CD14-positive monocyte (primary cell): ENCODE data around the gene LIMCH1. TPM values are rescaled to one million over a fixed set of nuclear protein-coding genes. Genes with fewer than 3 reads are reported as not detected.

Source experiments
- DNase-seq, 3 donors: peaks; one replicate each; pipeline ENCODE4 v3.0.0-alpha.2; 2011 to 2022
- H2AFZ ChIP-seq: 2 replicates; pipeline ENCODE4 v1.6.0; 2012; ENCODE audit warnings: mild to moderate bottlenecking, low read depth, low read length, inconsistent platforms; ENCODE audit not compliant: insufficient read depth, poor library complexity, severe bottlenecking
- H3K27ac ChIP-seq, 2 donors: 1 replicate in 1 of 2; 2 replicates in 1 of 2; pipeline ENCODE4 v1.5.1; 2012 to 2013; ENCODE audit warnings: low read length in 2 of 2, control low read depth in 1 of 2, inconsistent platforms in 1 of 2, low read depth in 1 of 2, mild to moderate bottlenecking in 1 of 2
- H3K27me3 ChIP-seq, 2 donors: one replicate each; pipeline versions ENCODE4 v1.6.0 to v1.6.1; 2011 to 2013; ENCODE audit warnings: low read length in 2 of 2; ENCODE audit not compliant: control insufficient read depth in 2 of 2, insufficient read depth in 2 of 2
- H3K36me3 ChIP-seq, 2 donors: replicated peaks in 1 of 2; 1 replicate in 1 of 2; 2 replicates in 1 of 2; pipeline versions ENCODE4 v1.5.1 to v1.6.1; 2012 to 2013; ENCODE audit warnings: low read length in 2 of 2, control low read depth in 1 of 2, inconsistent platforms in 1 of 2, mild to moderate bottlenecking in 1 of 2; ENCODE audit not compliant: insufficient read depth in 2 of 2, control insufficient read depth in 1 of 2
- H3K4me1 ChIP-seq, 2 donors: 1 replicate in 1 of 2; 2 replicates in 1 of 2; pipeline versions ENCODE4 v1.5.1 to v1.6.1; 2012 to 2013; ENCODE audit warnings: low read length in 2 of 2, control low read depth in 1 of 2, inconsistent platforms in 1 of 2, mild to moderate bottlenecking in 1 of 2, moderate library complexity in 1 of 2; ENCODE audit not compliant: insufficient read depth in 2 of 2, control insufficient read depth in 1 of 2
- H3K4me2 ChIP-seq: replicated peaks from 2 replicates; pipeline ENCODE3; 2012; ENCODE audit warnings: low read length, moderate library complexity, mild to moderate bottlenecking; ENCODE audit not compliant: poor library complexity, severe bottlenecking; ENCODE audit errors: extremely low read depth
- H3K4me3 ChIP-seq, 3 experiments: fragments of 200-600 bp in 1 of 3; sonication (generic) in 1 of 3; replicated peaks in 1 of 3; 1 replicate in 2 of 3; 2 replicates in 1 of 3; pipeline ENCODE4 v1.5.1; 2011 to 2013; ENCODE audit warnings: low read length in 3 of 3, mild to moderate bottlenecking in 3 of 3, control low read depth in 2 of 3, low read depth in 2 of 3, inconsistent platforms in 1 of 3, moderate library complexity in 1 of 3
- H3K79me2 ChIP-seq: 2 replicates; pipeline ENCODE4 v1.6.0; 2012; ENCODE audit warnings: mild to moderate bottlenecking, control low read depth, inconsistent platforms, low read length, moderate library complexity; ENCODE audit not compliant: insufficient read depth
- H3K9ac ChIP-seq: 2 replicates; pipeline ENCODE4 v1.6.0; 2017; ENCODE audit warnings: low read length, mild to moderate bottlenecking; ENCODE audit not compliant: insufficient read depth, poor library complexity, severe bottlenecking
- H3K9me3 ChIP-seq, 2 donors: replicated peaks in 1 of 2; 1 replicate in 1 of 2; 2 replicates in 1 of 2; pipeline versions ENCODE4 v1.5.1 to v1.6.1; 2012 to 2013; ENCODE audit warnings: low read length in 2 of 2, control low read depth in 1 of 2; ENCODE audit not compliant: control insufficient read depth in 1 of 2, insufficient read depth in 1 of 2
- H4K20me1 ChIP-seq: 2 replicates; pipeline ENCODE4 v1.6.0; 2012; ENCODE audit warnings: mild to moderate bottlenecking, low read length, control low read depth, moderate library complexity; ENCODE audit not compliant: insufficient read depth
- H3K27ac Mint-ChIP-seq, 7 donors: one replicate each; pipeline ENCODE4 v1.8.0; 2020; ENCODE audit warnings: mild to moderate bottlenecking in 7 of 7, mixed read lengths in 7 of 7, moderate library complexity in 6 of 7, inconsistent platforms in 2 of 7
- H3K27me3 Mint-ChIP-seq, 3 donors: one replicate each; pipeline ENCODE4 v1.8.0; 2021 to 2022; ENCODE audit warnings: low read depth in 3 of 3, mild to moderate bottlenecking in 3 of 3, mixed read lengths in 3 of 3, moderate library complexity in 3 of 3, inconsistent platforms in 1 of 3
- H3K36me3 Mint-ChIP-seq, 2 donors: one replicate each; pipeline ENCODE4 v1.8.0; 2020; ENCODE audit warnings: mixed read lengths in 2 of 2, inconsistent platforms in 1 of 2, mild to moderate bottlenecking in 1 of 2
- H3K4me1 Mint-ChIP-seq: one replicate; pipeline ENCODE4 v1.8.0; 2020; ENCODE audit warnings: mild to moderate bottlenecking, mixed read lengths
- H3K4me3 Mint-ChIP-seq, 2 donors: one replicate each; pipeline ENCODE4 v1.8.0; 2020; ENCODE audit warnings: mild to moderate bottlenecking in 2 of 2, mixed read lengths in 2 of 2, moderate library complexity in 1 of 2
- H3K9me3 Mint-ChIP-seq, 7 donors: one replicate each; pipeline ENCODE4 v1.8.0; 2020 to 2022; ENCODE audit warnings: mixed read lengths in 7 of 7, mild to moderate bottlenecking in 6 of 7, moderate library complexity in 6 of 7, inconsistent platforms in 2 of 7
- WGBS: methylation state at CpG from one replicate; pipeline ENCODE4 v1.1.5; 2013; ENCODE audit warnings: missing lambda C conversion rate; ENCODE audit not compliant: insufficient coverage; 5-methylcytosine and 5-hydroxymethylcytosine counted together
- intact Hi-C, 2 donors: fragments of 100-400 bp; cut with micrococcal nuclease; formaldehyde crosslinking; loops; one replicate each; pipeline versions ENCODE4 v1.15.0 to v1.15.1; 2023
- polyA plus RNA-seq, 3 donors: library from polyadenylated mRNA; depleted of rRNA in 1 of 3; unstranded in 2 of 3; stranded (reverse) in 1 of 3; fragments of 300-500 nt in 2 of 3; fragments of >200 nt in 1 of 3; fragmentation: Illumina TruSeq in 2 of 3; gene quantifications; 1 replicate in 2 of 3; 2 replicates in 1 of 3; pipeline ENCODE4 v1.2.3, GENCODE V29; 2012 to 2021
- TF ChIP-seq, protein P1 (sequence below): fragments of 200-600 bp; IDR thresholded peaks from one replicate; pipeline ENCODE4 v1.8.0; 2022; ENCODE audit warnings: antibody characterized with exemption, mild to moderate bottlenecking

LIMCH1 gene
- polyA plus RNA-seq, 3 donors: 0.25 to 0.64 (median 0.32) TPM

DNA sequence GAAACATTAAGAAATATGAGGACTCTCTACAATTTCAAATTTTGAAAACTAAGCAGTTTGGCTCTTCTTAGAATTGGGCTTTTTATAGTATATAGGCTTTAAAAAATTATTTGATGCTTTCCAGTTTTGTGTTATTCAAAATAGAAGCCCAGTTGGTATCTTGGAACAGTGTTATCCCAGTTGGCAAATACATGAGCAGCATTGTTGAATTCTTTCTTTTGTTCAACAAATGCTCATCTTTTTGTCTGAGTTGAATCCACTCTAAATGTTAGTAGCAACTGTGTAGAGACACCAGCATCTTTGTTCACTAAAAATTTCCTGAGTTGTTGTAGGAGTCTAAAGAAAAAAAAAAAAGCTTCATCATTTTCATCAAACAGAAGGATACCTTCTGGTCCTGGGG, 41.0 kb upstream of the LIMCH1 start:
- Histone ChIP-seq H3K9me3 (peaks cover 0 to 4% of the 10 kb centered on the region in 2 donors), H3K4me2 (no peak overlapping the region), H3K4me1 (no peaks in the 10 kb centered on the region), H3K79me2 (no peaks in the 10 kb centered on the region), H3K27ac (no peak overlapping the region), H3K36me3 (no peaks in the 10 kb centered on the region), H2AFZ (no peak overlapping the region), H3K9ac (no peak overlapping the region), H3K27me3 (no peaks in the 10 kb centered on the region), H3K4me3 (no peak overlapping the region), H4K20me1 (no peaks in the 10 kb centered on the region)
- Mint-ChIP-seq H3K4me3 (no peak overlapping the region), H3K4me1 (no peaks in the 10 kb centered on the region), H3K27me3 (peaks cover 0 to 3% (median 2%) of the 10 kb centered on the region in 3 donors), H3K36me3 (no peaks in the 10 kb centered on the region), H3K9me3 (peaks cover 0 to 10% (median 5%) of the 10 kb centered on the region in 7 donors), H3K27ac (no peak overlapping the region)
- no peak for DNase-seq
- TF ChIP-seq, protein P1, sequence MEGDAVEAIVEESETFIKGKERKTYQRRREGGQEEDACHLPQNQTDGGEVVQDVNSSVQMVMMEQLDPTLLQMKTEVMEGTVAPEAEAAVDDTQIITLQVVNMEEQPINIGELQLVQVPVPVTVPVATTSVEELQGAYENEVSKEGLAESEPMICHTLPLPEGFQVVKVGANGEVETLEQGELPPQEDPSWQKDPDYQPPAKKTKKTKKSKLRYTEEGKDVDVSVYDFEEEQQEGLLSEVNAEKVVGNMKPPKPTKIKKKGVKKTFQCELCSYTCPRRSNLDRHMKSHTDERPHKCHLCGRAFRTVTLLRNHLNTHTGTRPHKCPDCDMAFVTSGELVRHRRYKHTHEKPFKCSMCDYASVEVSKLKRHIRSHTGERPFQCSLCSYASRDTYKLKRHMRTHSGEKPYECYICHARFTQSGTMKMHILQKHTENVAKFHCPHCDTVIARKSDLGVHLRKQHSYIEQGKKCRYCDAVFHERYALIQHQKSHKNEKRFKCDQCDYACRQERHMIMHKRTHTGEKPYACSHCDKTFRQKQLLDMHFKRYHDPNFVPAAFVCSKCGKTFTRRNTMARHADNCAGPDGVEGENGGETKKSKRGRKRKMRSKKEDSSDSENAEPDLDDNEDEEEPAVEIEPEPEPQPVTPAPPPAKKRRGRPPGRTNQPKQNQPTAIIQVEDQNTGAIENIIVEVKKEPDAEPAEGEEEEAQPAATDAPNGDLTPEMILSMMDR: no peak
- intact Hi-C loops: no loop called here

DNA sequence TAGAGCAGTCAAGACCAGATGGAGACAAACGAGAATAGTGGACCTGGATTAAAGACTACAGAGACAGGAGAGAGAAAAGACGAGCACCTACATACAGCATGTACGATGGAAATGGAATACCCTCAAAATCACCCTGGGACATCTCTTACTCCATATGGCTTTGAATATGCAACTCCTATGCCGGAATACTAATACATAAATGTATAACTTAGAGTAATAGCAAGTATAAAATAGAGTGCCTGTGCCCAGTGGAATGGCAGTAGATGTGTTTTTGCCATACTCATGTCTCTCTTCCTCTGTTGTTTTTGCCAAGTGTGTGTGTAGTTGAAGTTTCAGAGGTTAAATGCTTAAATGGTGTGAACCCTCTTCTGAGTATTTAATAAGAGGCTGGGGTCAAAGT, 39.8 kb upstream of the LIMCH1 start:
- H3K4me3 Mint-ChIP-seq: no peak overlapping the region
- DNase-seq: no peak
- H3K36me3 Mint-ChIP-seq: no peaks in the 10 kb centered on the region
- no peaks in the 10 kb centered on the region for H3K4me1 Mint-ChIP-seq
- peaks cover 0 to 3% (median 0%) of the 10 kb centered on the region in 7 donors for H3K9me3 Mint-ChIP-seq
- H3K27ac ChIP-seq: no peak overlapping the region
- H3K79me2 ChIP-seq: no peaks in the 10 kb centered on the region
- no peaks in the 10 kb centered on the region for H3K4me1 ChIP-seq
- no peaks in the 10 kb centered on the region for H4K20me1 ChIP-seq
- H3K27ac Mint-ChIP-seq: no peak overlapping the region
- H3K27me3 Mint-ChIP-seq: peaks cover 0 to 2% (median 2%) of the 10 kb centered on the region in 3 donors
- H3K4me3 ChIP-seq: no peak overlapping the region
- H3K9me3 ChIP-seq: no peaks in the 10 kb centered on the region
- H2AFZ ChIP-seq: no peak overlapping the region
- no peaks in the 10 kb centered on the region for H3K27me3 ChIP-seq
- H3K9ac ChIP-seq: no peak overlapping the region
- intact Hi-C loops: no loop called here
- no peak overlapping the region for H3K4me2 ChIP-seq
- no peaks in the 10 kb centered on the region for H3K36me3 ChIP-seq
- WGBS: no CpG with 5 or more reads among the region's 4 CpGs
- TF ChIP-seq, protein P1: no peak
